GM23338 (cell line): ENCODE results near the gene AP5Z1. TPM values are rescaled to one million over a fixed set of nuclear protein-coding genes. Genes with fewer than 3 reads are reported as not detected.

Experiments
- ATAC-seq: fragments of 200-7000 bp; cut with Tn5 transposase; 3 replicates; pipeline ENCODE4 v1.9.1; 2020
- DNase-seq: peaks from one replicate; pipeline ENCODE4 v3.0.0-alpha.2; 2015; ENCODE audit warnings: low spot score
- H2AFZ ChIP-seq: fragments of 200-600 bp; sonication (generic); 2 replicates; pipeline ENCODE4 v1.8.0; 2016; ENCODE audit warnings: antibody characterized with exemption, mild to moderate bottlenecking, moderate library complexity
- H3F3A ChIP-seq: fragments of 200-600 bp; sonication (generic); replicated peaks from 2 replicates; pipeline ENCODE4 v1.8.0; 2017; ENCODE audit warnings: antibody characterized with exemption, mixed run types, low read depth
- H3K27ac ChIP-seq: fragments of 200-600 bp; sonication (generic); 2 replicates; pipeline ENCODE4 v1.6.1; 2016; ENCODE audit warnings: low read depth
- H3K27me3 ChIP-seq: fragments of 200-600 bp; sonication (generic); 2 replicates; pipeline ENCODE4 v1.8.0; 2016; ENCODE audit warnings: mild to moderate bottlenecking, mixed run types, moderate library complexity; ENCODE audit not compliant: insufficient read depth
- H3K36me3 ChIP-seq: fragments of 200-600 bp; sonication (generic); 2 replicates; pipeline ENCODE4 v1.8.0; 2016; ENCODE audit warnings: mild to moderate bottlenecking; ENCODE audit not compliant: insufficient read depth
- H3K4me1 ChIP-seq: fragments of 200-600 bp; sonication (generic); 2 replicates; pipeline ENCODE4 v1.8.0; 2016; ENCODE audit warnings: mild to moderate bottlenecking, moderate library complexity; ENCODE audit not compliant: insufficient read depth
- H3K4me2 ChIP-seq: fragments of 200-600 bp; sonication (generic); 2 replicates; pipeline ENCODE4 v1.7.1; 2017; ENCODE audit warnings: mixed run types
- H3K4me3 ChIP-seq: fragments of 200-600 bp; sonication (generic); 2 replicates; pipeline ENCODE4 v1.6.1; 2016; ENCODE audit warnings: mixed run types
- H3K79me2 ChIP-seq: fragments of 200-600 bp; sonication (generic); replicated peaks from 2 replicates; pipeline ENCODE4 v1.8.0; 2017; ENCODE audit warnings: mild to moderate bottlenecking; ENCODE audit not compliant: insufficient read depth
- H3K9me2 ChIP-seq: fragments of 200-600 bp; sonication (generic); 2 replicates; pipeline ENCODE4 v1.8.0; 2017; ENCODE audit not compliant: insufficient read depth
- H4K20me1 ChIP-seq: fragments of 200-600 bp; sonication (generic); replicated peaks from 2 replicates; pipeline ENCODE4 v1.8.0; 2017; ENCODE audit warnings: mild to moderate bottlenecking; ENCODE audit not compliant: insufficient read depth
- H3K27ac Mint-ChIP-seq: 2 replicates; pipeline ENCODE4 v1.8.0; 2020; ENCODE audit warnings: inconsistent platforms, mild to moderate bottlenecking, moderate library complexity, mixed read lengths
- H3K27me3 Mint-ChIP-seq: 3 replicates; pipeline ENCODE4 v1.8.0; 2022; ENCODE audit warnings: low read depth, mild to moderate bottlenecking, moderate library complexity, mixed read lengths, inconsistent platforms; ENCODE audit not compliant: insufficient read depth, poor library complexity
- H3K36me3 Mint-ChIP-seq: 3 replicates; pipeline ENCODE4 v1.8.0; 2021; ENCODE audit warnings: low read depth, mild to moderate bottlenecking, inconsistent platforms, moderate library complexity, mixed read lengths
- H3K4me1 Mint-ChIP-seq: 3 replicates; pipeline ENCODE4 v1.8.0; 2020; ENCODE audit warnings: mild to moderate bottlenecking, inconsistent platforms, mixed read lengths
- H3K4me3 Mint-ChIP-seq: 3 replicates; pipeline ENCODE4 v1.8.0; 2021; ENCODE audit warnings: moderate library complexity, mild to moderate bottlenecking, inconsistent platforms, mixed read lengths
- H3K9me3 Mint-ChIP-seq: 3 replicates; pipeline ENCODE4 v1.8.0; 2020; ENCODE audit warnings: moderate library complexity, mild to moderate bottlenecking, inconsistent platforms, mixed read lengths
- CREB1 ChIP-seq: fragments of 250-450 bp; sonication (Bioruptor Pico); IDR thresholded peaks from 2 replicates; pipeline ENCODE4 v1.5.0; 2020; ENCODE audit warnings: low read depth, mild to moderate bottlenecking, moderate library complexity
- CTCF ChIP-seq, 2 experiments: fragments of 200-600 bp in 1 of 2; sonication (generic) in 1 of 2; conservative IDR thresholded peaks; 2 replicates each; pipeline versions ENCODE4 v1.5.1 to v1.6.1; 2016 to 2017; ENCODE audit warnings: antibody characterized with exemption in 2 of 2, low read depth in 2 of 2, mild to moderate bottlenecking in 2 of 2, moderate library complexity in 1 of 2
- ETS1 ChIP-seq: IDR thresholded peaks from 2 replicates; pipeline ENCODE4 v1.6.1; 2016; ENCODE audit warnings: antibody characterized with exemption
- JUNB ChIP-seq: IDR thresholded peaks from one replicate; pipeline ENCODE4 v1.6.1; 2016; ENCODE audit warnings: antibody characterized with exemption; ENCODE audit not compliant: unreplicated experiment
- POLR2AphosphoS5 ChIP-seq: IDR thresholded peaks from 2 replicates; pipeline ENCODE4 v1.6.1; 2016; ENCODE audit warnings: antibody characterized with exemption, low read depth
- ZNF331 ChIP-seq: fragments of 250-450 bp; sonication (Bioruptor Pico); IDR thresholded peaks from 2 replicates; pipeline ENCODE4 v1.5.0; 2020; ENCODE audit warnings: low read depth, mild to moderate bottlenecking, moderate library complexity
- ZNF462 ChIP-seq: fragments of 250-450 bp; sonication (Bioruptor Pico); IDR thresholded peaks from 2 replicates; pipeline ENCODE4 v1.5.0; 2020; ENCODE audit warnings: mild to moderate bottlenecking, moderate library complexity
- long read RNA-seq: library from polyadenylated mRNA; unstranded; transcript quantifications from one replicate; pipeline ENCODE4 v2.0.0, GENCODE V29; 2020; ENCODE audit not compliant: unreplicated experiment
- polyA plus RNA-seq: library from polyadenylated mRNA; unstranded; fragments of >200 nt; fragmentation: Nextera tagmentation; extraction: Ambion mirVana; gene quantifications from 2 replicates; pipeline ENCODE4 v1.2.1, GENCODE V29; 2016
- total RNA-seq: library from RNA; depleted of rRNA; stranded (reverse); fragments of >200 nt; shearing (Covaris generic); gene quantifications from 2 replicates; pipeline ENCODE4 v1.2.3, GENCODE V29; 2014; rRNA removed

The AP5Z1 gene
- total RNA-seq, result 28.8 and 31.2 TPM in 2 replicates
- polyA plus RNA-seq, result 16.3 and 16.4 TPM in 2 replicates
- long read RNA-seq, transcript AP5Z1-201 (17 exons, 2,889 nt), result major isoform, 8 of 15 reads
- long read RNA-seq, partial matches to known transcripts, result 6 of 15 reads
- long read RNA-seq, other reads (novel, unspliced or antisense), result 1 of 15 reads

- H3K36me3 ChIP-seq, result no peaks in the 10 kb centered on the region
- H2AFZ ChIP-seq, result peak within 1 kb of the TSS; percentile 91; the same call in 1 of the 2 replicates
- H3K9me2 ChIP-seq, result no peaks in the 10 kb centered on the region
- no peaks in the 10 kb centered on the region for H3F3A ChIP-seq
- peak within 1 kb of the TSS; percentile 93 for H3K27ac ChIP-seq
- peaks cover 9% of the 10 kb centered on the region; the same call in 2 of the 3 replicates for H3K4me1 Mint-ChIP-seq
- H4K20me1 ChIP-seq, result no peaks in the 10 kb centered on the region; the same call in 1 of the 2 replicates
- DNase-seq, result peak; percentile 98
- peaks cover 11% of the 10 kb centered on the region for H3K27me3 Mint-ChIP-seq
- peak within 1 kb of the TSS; percentile 98 for H3K4me3 Mint-ChIP-seq
- H3K9me3 Mint-ChIP-seq, result no peaks in the 10 kb centered on the region; the same call in 2 of the 3 replicates
- ATAC-seq, result peak; percentile 98
- H3K27ac Mint-ChIP-seq, result peak within 1 kb of the TSS; percentile 97
- H3K4me2 ChIP-seq, result peak within 1 kb of the TSS; percentile 93
- H3K4me1 ChIP-seq, result peaks cover 5% of the 10 kb centered on the region; the same call in 1 of the 2 replicates
- H3K79me2 ChIP-seq, result peaks cover 34% of the 10 kb centered on the region
- TF ChIP-seq POLR2AphosphoS5, result peak; percentile 74
- TF ChIP-seq JUNB, result no peak
- TF ChIP-seq ZNF331 (CRISPR knock-in tag), result no peak
- peak; percentile 66 for TF ChIP-seq ETS1
- peak; percentile 94 for TF ChIP-seq CREB1 (CRISPR knock-in tag)
- no peaks in the 10 kb centered on the region for H3K36me3 Mint-ChIP-seq
- H3K27me3 ChIP-seq, result no peaks in the 10 kb centered on the region
- H3K4me3 ChIP-seq, result peak within 1 kb of the TSS; percentile 95
Observed at GRCh38 chr7:4775250-4775847, at the start of gene AP5Z1. TSS of gene AP5Z1 (plus strand) at chr7:4775623. CDS start at chr7:4775716, 93 bp downstream.

- H3K27ac ChIP-seq, result no peak overlapping the region
- peaks cover 41% of the 10 kb centered on the region for H4K20me1 ChIP-seq
- ATAC-seq (no peak; the same call in 2 of the 3 replicates), DNase-seq (no peak)
- no peak overlapping the region for H3K4me2 ChIP-seq
- Mint-ChIP-seq H3K27ac (no peak overlapping the region), H3K36me3 (no peaks in the 10 kb centered on the region), H3K9me3 (no peaks in the 10 kb centered on the region), H3K27me3 (peaks cover 12% of the 10 kb centered on the region), H3K4me3 (no peak overlapping the region), H3K4me1 (peaks cover 15% of the 10 kb centered on the region)
- no peaks in the 10 kb centered on the region; the same call in 1 of the 2 replicates for H3K79me2 ChIP-seq
- H3F3A ChIP-seq, result no peaks in the 10 kb centered on the region
- no peak overlapping the region for H3K4me3 ChIP-seq
- H3K27me3 ChIP-seq, result no peaks in the 10 kb centered on the region
- H2AFZ ChIP-seq, result no peak overlapping the region
- no peaks in the 10 kb centered on the region for H3K36me3 ChIP-seq
- TF ChIP-seq ZNF462 (CRISPR knock-in tag) (no peak), ZNF331 (CRISPR knock-in tag) (no peak), POLR2AphosphoS5 (no peak), CTCF (conservative IDR thresholded peaks at IDR 0.05; ENCODE audit: low read depth in 2 of 2) (no peak), JUNB (no peak)
- no peaks in the 10 kb centered on the region for H3K9me2 ChIP-seq
- no peaks in the 10 kb centered on the region for H3K4me1 ChIP-seq
Observed at GRCh38 chr7:4725850-4726450, 49.5 kb upstream of the AP5Z1 start.
